Measurements from ENCODE around the gene CES4A.

The CES4A gene

GRCh38 chr16:66947302-66948065, 40.9 kb upstream of the CES4A start:
- no peaks in the 10 kb centered on the region for H4K20me1 ChIP-seq (ENCODE audit: insufficient read depth, low read length)
- H2AFZ ChIP-seq (ENCODE audit: low read length) = no peak overlapping the region
- no peaks in the 10 kb centered on the region for H3K9me2 ChIP-seq (ENCODE audit: low read depth, low read length)
- H3K36me3 ChIP-seq (ENCODE audit: insufficient read depth, low read length) = peaks cover 11% of the 10 kb centered on the region; the same call in 1 of the 2 replicates
- TF ChIP-seq CTCF (IDR thresholded peaks at IDR 0.05; ENCODE audit: low read length) (peak; percentile 89), EZH2 (IDR thresholded peaks at IDR 0.05; ENCODE audit: borderline replicate concordance, low read length) (no peak; the same call in 1 of the 2 replicates)
- H3F3A ChIP-seq (ENCODE audit: insufficient read depth, low read length) = no peaks in the 10 kb centered on the region
- peaks cover 4% of the 10 kb centered on the region for H3K4me1 ChIP-seq (ENCODE audit: insufficient read depth, low read length, severe bottlenecking)
- no peaks in the 10 kb centered on the region for H3K79me2 ChIP-seq (ENCODE audit: insufficient read depth, low read length)
- peak overlapping the region; percentile 13; the same call in 1 of the 2 replicates for H3K4me2 ChIP-seq (ENCODE audit: low read length)
- H3K9me3 ChIP-seq (ENCODE audit: low read length) = 0 out of 2 replicates have a peak, but pooled peaks cover 3% of the 10 kb centered on the region
- no peak overlapping the region for H3K9ac ChIP-seq (ENCODE audit: low read length)
- peaks cover 5% of the 10 kb centered on the region; the same call in 1 of the 2 replicates for H3K27me3 ChIP-seq (ENCODE audit: insufficient read depth, low read length)
- H3K27ac ChIP-seq (ENCODE audit: low read depth, low read length, poor library complexity, severe bottlenecking) = no peak overlapping the region
- H3K4me3 ChIP-seq (ENCODE audit: low read depth, low read length, poor library complexity, severe bottlenecking) = peak overlapping the region; percentile 2

GRCh38 chr16:66948134-66948836, 40.1 kb upstream of the CES4A start:
- Histone ChIP-seq H3K36me3 (ENCODE audit: insufficient read depth, low read length) (peaks cover 3% of the 10 kb centered on the region; the same call in 1 of the 2 replicates), H2AFZ (ENCODE audit: low read length) (no peak overlapping the region), H4K20me1 (ENCODE audit: insufficient read depth, low read length) (no peaks in the 10 kb centered on the region), H3K4me3 (ENCODE audit: low read depth, low read length, poor library complexity, severe bottlenecking) (no peak overlapping the region), H3K27ac (ENCODE audit: low read depth, low read length, poor library complexity, severe bottlenecking) (no peak overlapping the region), H3K9me3 (ENCODE audit: low read length) (0 out of 2 replicates have a peak, but pooled peaks cover 3% of the 10 kb centered on the region), H3K4me2 (ENCODE audit: low read length) (peak overlapping the region; percentile 13; the same call in 1 of the 2 replicates), H3K9ac (ENCODE audit: low read length) (no peak overlapping the region), H3K79me2 (ENCODE audit: insufficient read depth, low read length) (no peaks in the 10 kb centered on the region), H3K4me1 (ENCODE audit: insufficient read depth, low read length, severe bottlenecking) (peaks cover 4% of the 10 kb centered on the region), H3F3A (ENCODE audit: insufficient read depth, low read length) (no peaks in the 10 kb centered on the region), H3K27me3 (ENCODE audit: insufficient read depth, low read length) (peaks cover 5% of the 10 kb centered on the region; the same call in 1 of the 2 replicates), H3K9me2 (ENCODE audit: low read depth, low read length) (no peaks in the 10 kb centered on the region)
- no peak for TF ChIP-seq CTCF (IDR thresholded peaks at IDR 0.05; ENCODE audit: low read length)
- TF ChIP-seq EZH2 (IDR thresholded peaks at IDR 0.05; ENCODE audit: borderline replicate concordance, low read length) = no peak

- Histone ChIP-seq H3K4me2 (ENCODE audit: low read length) (no peak overlapping the region), H3K9me3 (ENCODE audit: low read length) (0 out of 2 replicates have a peak, but pooled peaks cover 3% of the 10 kb centered on the region), H3K27me3 (ENCODE audit: insufficient read depth, low read length) (peaks cover 5% of the 10 kb centered on the region; the same call in 1 of the 2 replicates), H3K4me1 (ENCODE audit: insufficient read depth, low read length, severe bottlenecking) (peaks cover 4% of the 10 kb centered on the region), H3K79me2 (ENCODE audit: insufficient read depth, low read length) (no peaks in the 10 kb centered on the region), H3F3A (ENCODE audit: insufficient read depth, low read length) (no peaks in the 10 kb centered on the region), H3K9me2 (ENCODE audit: low read depth, low read length) (no peaks in the 10 kb centered on the region), H3K27ac (ENCODE audit: low read depth, low read length, poor library complexity, severe bottlenecking) (no peak overlapping the region), H3K9ac (ENCODE audit: low read length) (no peak overlapping the region), H3K36me3 (ENCODE audit: insufficient read depth, low read length) (no peaks in the 10 kb centered on the region), H3K4me3 (ENCODE audit: low read depth, low read length, poor library complexity, severe bottlenecking) (no peak overlapping the region), H2AFZ (ENCODE audit: low read length) (no peak overlapping the region), H4K20me1 (ENCODE audit: insufficient read depth, low read length) (no peaks in the 10 kb centered on the region)
- TF ChIP-seq EZH2 (IDR thresholded peaks at IDR 0.05; ENCODE audit: borderline replicate concordance, low read length) = no peak
- no peak for TF ChIP-seq CTCF (IDR thresholded peaks at IDR 0.05; ENCODE audit: low read length)
Measured at GRCh38 chr16:66948837-66949225, 39.6 kb upstream of the CES4A start.
